Skeletal muscle tissue (tissue), 4 donors: ENCODE data around the gene ZCCHC24. TPM values are rescaled to one million over a fixed set of nuclear protein-coding genes. Genes with fewer than 3 reads are reported as not detected.
A peak's percentile ranks its signal among the peaks of the same experiment; 100 is the strongest.

Source experiments
- H3K27ac ChIP-seq: one replicate; pipeline ENCODE4 v1.7.0; 2013; ENCODE audit warnings: mild to moderate bottlenecking, low read depth, low read length, inconsistent platforms
- H3K27me3 ChIP-seq, 3 donors: one replicate each; pipeline ENCODE4 v1.7.0; 2013; ENCODE audit warnings: low read length in 3 of 3; ENCODE audit not compliant: control insufficient read depth in 3 of 3, insufficient read depth in 3 of 3
- H3K36me3 ChIP-seq, 3 donors: one replicate each; pipeline ENCODE4 v1.7.0; 2013; ENCODE audit warnings: low read length in 3 of 3; ENCODE audit not compliant: control insufficient read depth in 3 of 3, insufficient read depth in 3 of 3
- H3K4me1 ChIP-seq, 3 donors: one replicate each; pipeline ENCODE4 v1.7.0; 2013; ENCODE audit warnings: low read length in 3 of 3, mild to moderate bottlenecking in 3 of 3; ENCODE audit not compliant: control insufficient read depth in 3 of 3, insufficient read depth in 3 of 3
- H3K4me3 ChIP-seq, 3 donors: one replicate each; pipeline ENCODE4 v1.7.0; 2013; ENCODE audit warnings: low read length in 3 of 3
- H3K9ac ChIP-seq, 3 donors: one replicate each; pipeline ENCODE4 v1.7.0; 2013; ENCODE audit warnings: low read length in 3 of 3, mild to moderate bottlenecking in 3 of 3, moderate library complexity in 2 of 3, low read depth in 1 of 3
- H3K9me3 ChIP-seq, 3 donors: one replicate each; pipeline ENCODE4 v1.7.0; 2013; ENCODE audit warnings: low read length in 3 of 3; ENCODE audit not compliant: control insufficient read depth in 3 of 3
- total RNA-seq: library from RNA; depleted of rRNA; stranded (reverse); fragments of >200 nt; gene quantifications from one replicate; pipeline ENCODE4 v1.2.3, GENCODE V29; 2014
- donor health status: Osteomylitis.

ZCCHC24 gene
- total RNA-seq, 1 donor from 2014 or later = 20.9 TPM

DNA sequence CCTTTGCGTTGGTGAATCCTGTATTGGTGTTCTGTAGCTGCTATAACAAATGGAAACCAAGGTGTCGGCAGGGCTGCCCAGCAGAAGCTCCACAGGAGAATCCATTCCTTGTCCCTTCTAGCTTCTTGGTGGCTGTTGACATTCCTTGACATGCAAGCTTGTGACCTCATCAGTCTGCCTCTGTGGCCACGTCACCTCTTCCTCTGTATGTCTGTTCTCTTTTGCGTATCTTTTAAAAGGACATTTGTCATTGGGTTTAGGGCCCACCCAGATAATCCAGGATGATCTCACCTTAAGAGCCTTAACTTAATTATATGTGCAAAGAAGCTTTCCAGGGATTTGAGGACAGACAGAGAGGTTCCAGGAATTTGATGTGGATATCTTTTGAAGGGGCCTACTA is 15.3 kb upstream of the ZCCHC24 start:
- Histone ChIP-seq H3K4me3 (no peak overlapping the region), H3K27ac (no peak overlapping the region), H3K9me3 (no peaks in the 10 kb centered on the region), H3K36me3 (no peaks in the 10 kb centered on the region), H3K27me3 (no peaks in the 10 kb centered on the region), H3K9ac (no peak overlapping the region), H3K4me1 (peaks cover 12 to 14% (median 13%) of the 10 kb centered on the region in 3 donors)

DNA sequence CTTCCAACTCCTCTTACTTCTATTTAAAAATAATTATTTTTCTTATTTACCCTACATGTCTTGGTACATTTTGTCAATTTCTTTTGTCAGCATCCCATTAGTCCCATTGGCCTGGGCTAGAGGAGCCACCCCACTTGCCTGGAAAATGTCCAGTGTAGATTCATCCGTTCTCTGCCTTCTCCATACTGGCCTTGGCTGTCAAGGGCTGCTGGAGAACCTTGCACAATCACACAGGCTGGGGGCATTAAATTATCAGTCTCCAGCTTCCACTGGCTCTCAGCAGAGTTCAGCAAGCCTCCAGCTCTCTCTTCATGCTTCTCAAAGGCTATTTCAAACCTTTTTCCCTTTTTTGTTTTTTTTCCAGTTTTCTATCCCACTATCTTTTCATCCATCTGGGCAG is 13.8 kb upstream of the ZCCHC24 start:
- H3K4me1 ChIP-seq = peaks cover 6 to 10% (median 9%) of the 10 kb centered on the region in 3 donors
- no peak overlapping the region for H3K9ac ChIP-seq
- H3K4me3 ChIP-seq = no peak overlapping the region
- H3K27ac ChIP-seq = no peak overlapping the region
- H3K27me3 ChIP-seq = no peaks in the 10 kb centered on the region
- no peaks in the 10 kb centered on the region for H3K36me3 ChIP-seq
- no peaks in the 10 kb centered on the region for H3K9me3 ChIP-seq

DNA sequence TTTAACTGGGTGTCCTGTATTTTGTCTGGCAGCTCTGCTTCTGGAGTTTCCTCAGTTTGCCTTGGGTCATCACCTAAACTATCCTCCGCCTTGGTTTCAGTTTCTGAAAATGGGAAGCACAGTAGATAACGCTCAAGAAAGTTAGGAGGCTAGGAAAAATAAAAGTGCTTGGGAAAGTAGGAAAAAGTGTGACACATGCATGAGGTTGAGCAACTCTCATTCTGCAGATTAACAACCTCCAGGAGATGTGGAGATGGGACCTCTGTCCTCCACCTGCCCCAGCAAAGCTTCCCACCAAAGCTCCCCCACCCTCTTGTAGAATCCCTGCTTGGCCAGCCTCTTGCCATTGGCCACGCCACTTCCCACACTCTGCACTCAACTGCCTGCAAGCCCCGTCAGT is 13.1 kb upstream of the ZCCHC24 start:
- no peak overlapping the region for H3K27ac ChIP-seq
- peaks cover 0 to 6% (median 3%) of the 10 kb centered on the region in 3 donors for H3K4me1 ChIP-seq
- no peaks in the 10 kb centered on the region for H3K9me3 ChIP-seq
- H3K4me3 ChIP-seq = no peak overlapping the region
- no peaks in the 10 kb centered on the region for H3K36me3 ChIP-seq
- H3K9ac ChIP-seq = no peak overlapping the region
- no peaks in the 10 kb centered on the region for H3K27me3 ChIP-seq

DNA sequence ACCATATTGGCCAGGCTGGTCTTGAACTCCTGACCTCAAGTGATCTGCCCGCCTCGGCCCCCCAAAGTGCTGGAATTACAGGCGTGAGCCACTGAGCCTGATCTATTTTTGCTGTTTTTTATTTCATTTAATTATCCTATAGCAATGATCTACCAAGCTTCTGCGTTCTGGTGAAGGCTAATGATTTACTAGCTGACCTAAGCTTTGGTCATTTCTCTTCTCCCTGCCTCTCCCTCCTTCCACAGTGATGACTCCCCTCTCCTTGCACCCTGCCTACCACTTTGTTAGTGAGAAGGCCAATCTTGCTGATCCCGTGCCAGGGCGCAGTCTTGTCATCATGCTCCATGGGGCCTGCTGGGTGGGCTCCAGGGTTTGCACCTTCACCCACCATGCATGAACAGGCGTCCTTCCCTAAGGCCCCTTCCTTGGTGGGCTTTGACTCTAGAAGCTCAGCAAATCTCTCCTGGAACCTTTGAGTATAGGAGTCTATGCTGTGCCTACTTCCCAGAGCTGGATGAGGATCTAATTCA is 11.9 kb upstream of the ZCCHC24 start:
- no peak overlapping the region for H3K9ac ChIP-seq
- no peak overlapping the region for H3K27ac ChIP-seq
- no peak overlapping the region for H3K4me3 ChIP-seq
- H3K4me1 ChIP-seq = peaks cover 0 to 4% (median 2%) of the 10 kb centered on the region in 3 donors
- H3K9me3 ChIP-seq = no peaks in the 10 kb centered on the region
- H3K27me3 ChIP-seq = no peaks in the 10 kb centered on the region
- no peaks in the 10 kb centered on the region for H3K36me3 ChIP-seq

DNA sequence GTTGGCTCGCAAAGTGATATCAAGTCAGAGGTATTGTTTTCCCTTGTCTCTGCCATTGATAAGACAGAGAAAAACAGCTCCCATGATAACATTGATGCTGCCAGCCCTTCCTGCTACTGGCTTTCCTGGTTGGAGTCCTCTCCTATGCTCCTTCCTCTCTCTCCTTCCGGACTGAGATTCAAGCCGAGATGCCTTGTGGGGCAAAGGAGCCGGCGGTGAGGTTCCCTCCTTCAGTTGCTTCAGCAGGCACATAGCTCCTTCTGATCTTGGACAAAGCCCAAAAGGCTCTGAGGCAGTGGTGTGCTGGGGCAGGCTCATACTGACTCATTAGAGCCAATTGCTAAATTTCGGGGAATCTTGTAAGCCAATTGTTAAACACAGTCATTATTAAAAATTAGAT is 8.8 kb upstream of the ZCCHC24 start:
- Histone ChIP-seq H3K36me3 (no peaks in the 10 kb centered on the region), H3K4me1 (peaks cover 9 to 24% (median 9%) of the 10 kb centered on the region in 3 donors), H3K27me3 (no peaks in the 10 kb centered on the region), H3K4me3 (no peak overlapping the region), H3K9ac (no peak overlapping the region), H3K27ac (no peak overlapping the region), H3K9me3 (no peaks in the 10 kb centered on the region)

DNA sequence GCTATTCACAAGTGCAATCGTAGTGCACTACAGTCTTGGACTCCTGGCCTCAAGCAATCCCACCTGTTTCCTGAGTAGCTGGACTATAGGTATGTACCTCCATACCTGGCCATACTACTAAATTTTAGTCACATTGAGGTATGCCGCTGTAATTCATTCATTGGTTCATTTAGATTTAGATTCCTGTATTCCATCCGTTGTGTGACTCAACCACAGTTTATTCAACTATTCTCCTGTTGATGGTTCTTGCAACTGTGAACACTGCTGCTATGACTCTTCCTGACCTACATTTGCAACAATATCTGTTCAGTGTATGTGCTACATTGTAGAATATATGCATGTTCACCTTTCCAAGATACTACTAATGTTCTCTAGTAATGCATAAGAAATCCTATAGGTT is 8.0 kb upstream of the ZCCHC24 start:
- Histone ChIP-seq H3K36me3 (no peaks in the 10 kb centered on the region), H3K9ac (no peak overlapping the region), H3K4me1 (peaks cover 17 to 33% (median 18%) of the 10 kb centered on the region in 3 donors), H3K27ac (no peak overlapping the region), H3K27me3 (no peaks in the 10 kb centered on the region), H3K9me3 (no peaks in the 10 kb centered on the region), H3K4me3 (no peak overlapping the region)

DNA sequence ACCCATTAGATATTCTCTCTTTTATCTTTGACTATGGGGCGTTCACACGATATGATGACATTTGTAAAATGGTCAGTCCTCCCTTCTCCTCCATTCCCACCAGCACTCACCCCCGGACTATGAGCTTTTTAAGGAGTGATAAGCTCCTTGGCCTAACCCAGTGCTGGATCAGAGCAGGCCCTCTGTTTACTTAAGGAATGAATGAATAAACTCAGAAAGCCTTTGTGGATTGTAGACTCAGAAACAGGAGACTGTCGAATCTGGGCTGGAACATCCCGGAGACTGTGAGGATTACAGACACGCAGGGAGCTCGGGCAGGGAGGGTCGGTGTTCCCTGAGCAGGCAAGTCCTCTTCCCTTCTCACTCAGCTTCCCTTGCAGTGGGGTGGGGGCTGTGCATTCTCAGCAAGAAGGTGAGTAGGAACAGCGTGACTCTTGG is 6.8 kb upstream of the ZCCHC24 start:
- Histone ChIP-seq H3K27ac (no peak overlapping the region), H3K9ac (no peak overlapping the region), H3K9me3 (no peaks in the 10 kb centered on the region), H3K4me1 (peaks cover 20 to 45% (median 24%) of the 10 kb centered on the region in 3 donors), H3K27me3 (no peaks in the 10 kb centered on the region), H3K4me3 (no peak overlapping the region), H3K36me3 (no peaks in the 10 kb centered on the region)

DNA sequence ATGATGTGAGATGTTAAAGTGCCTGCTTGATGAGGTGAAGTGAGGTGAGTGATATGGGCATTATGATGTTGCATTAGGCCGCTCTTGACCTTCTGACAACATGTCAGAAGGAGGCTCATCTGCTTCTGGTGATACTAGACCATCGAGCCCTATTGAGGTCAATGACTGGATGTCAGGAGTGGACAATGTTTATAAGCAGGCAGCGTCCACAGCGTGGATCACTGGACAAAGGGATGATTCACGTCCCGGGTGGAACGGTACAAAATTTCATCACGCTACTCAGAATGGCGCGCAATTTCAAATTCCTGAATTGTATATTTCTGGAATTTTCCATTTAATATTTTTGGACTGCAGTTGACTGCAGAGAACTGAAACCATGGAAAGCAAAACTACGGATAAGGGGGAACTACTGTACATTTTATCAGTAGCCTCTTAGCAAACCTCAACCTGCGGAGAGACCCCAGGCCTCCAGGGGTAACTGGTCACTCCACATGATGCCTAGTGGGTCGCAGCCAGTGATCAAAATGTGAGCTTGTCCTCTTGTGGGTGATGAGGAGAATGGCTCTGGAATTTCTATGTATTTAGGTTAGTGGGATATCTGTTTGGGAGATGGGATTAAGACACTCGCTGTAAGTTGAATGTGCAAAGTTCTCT is 5.7 kb upstream of the ZCCHC24 start:
- H3K9ac ChIP-seq = no peak overlapping the region
- no peak overlapping the region for H3K4me3 ChIP-seq
- no peaks in the 10 kb centered on the region for H3K9me3 ChIP-seq
- peaks cover 20 to 51% (median 29%) of the 10 kb centered on the region in 3 donors for H3K4me1 ChIP-seq
- H3K36me3 ChIP-seq = no peaks in the 10 kb centered on the region
- no peaks in the 10 kb centered on the region for H3K27me3 ChIP-seq
- H3K27ac ChIP-seq = no peak overlapping the region

DNA sequence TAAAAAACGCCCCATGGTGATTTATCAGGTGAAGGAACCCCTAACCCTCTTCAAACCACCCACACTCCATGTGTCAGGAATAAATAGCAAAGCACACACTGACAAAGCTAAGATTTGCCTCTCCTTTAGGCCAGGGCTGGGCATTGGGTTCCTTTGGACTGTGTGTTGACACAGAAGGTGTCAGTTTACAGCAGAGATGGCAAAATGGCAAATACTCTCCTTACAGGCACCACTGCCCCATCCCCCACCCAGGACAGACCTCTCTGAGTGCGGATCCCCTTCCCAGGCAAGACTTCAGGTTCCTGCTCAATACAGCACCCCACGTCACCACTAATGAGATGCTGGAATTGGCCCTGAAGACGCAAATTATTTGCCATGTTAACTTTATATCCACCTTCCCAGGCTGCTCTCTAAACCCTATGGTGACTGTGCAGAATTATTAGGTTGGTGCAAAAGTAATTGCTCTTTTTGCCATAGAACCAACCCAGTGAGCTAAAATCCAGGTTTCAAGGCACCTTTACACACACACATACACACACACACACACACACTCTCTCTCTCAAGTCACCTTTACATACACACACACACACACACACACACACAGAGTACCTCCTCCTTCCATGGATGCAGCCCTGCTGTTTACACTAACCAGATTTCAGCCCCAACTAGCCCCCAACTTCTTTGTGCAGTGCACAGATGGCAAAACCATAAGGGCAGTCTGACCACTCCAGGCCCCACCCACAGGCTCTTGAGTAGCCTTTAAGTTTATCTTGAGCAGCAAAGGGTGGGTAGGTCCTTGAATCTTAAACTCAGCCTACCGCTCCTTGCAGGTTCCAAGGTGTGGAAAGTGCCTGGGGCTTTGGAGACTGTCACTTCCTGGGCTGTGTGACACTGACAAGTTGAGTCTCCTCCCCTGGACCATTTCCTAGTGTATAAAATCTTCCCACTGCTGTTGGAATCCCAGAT is 4.0 kb upstream of the ZCCHC24 start:
- Histone ChIP-seq H3K4me1 (peaks cover 20 to 54% (median 32%) of the 10 kb centered on the region in 3 donors), H3K27me3 (no peaks in the 10 kb centered on the region), H3K9ac (peak overlapping the region in 1 of 3 donors; percentile 61), H3K27ac (peak overlapping the region; percentile 81), H3K9me3 (no peaks in the 10 kb centered on the region), H3K4me3 (peak overlapping the region in 2 of 3 donors; percentile 25 to 46), H3K36me3 (no peaks in the 10 kb centered on the region)

DNA sequence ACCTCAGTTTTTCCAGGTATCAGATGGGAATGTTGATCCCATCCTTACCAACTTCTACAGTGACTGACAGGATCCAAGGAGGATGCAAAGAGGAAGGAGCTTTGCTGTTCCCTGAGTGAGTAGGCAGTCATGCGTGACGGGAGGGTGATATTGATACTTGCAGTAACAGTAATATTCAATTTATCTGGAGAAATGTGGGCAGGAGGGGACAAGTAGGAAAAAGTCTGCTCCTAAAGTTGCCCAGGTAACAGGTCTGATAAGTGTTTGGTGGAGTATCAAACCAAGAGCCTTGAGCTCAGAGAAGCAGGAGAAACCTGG is 3.3 kb upstream of the ZCCHC24 start:
- H3K9me3 ChIP-seq = no peaks in the 10 kb centered on the region
- peak overlapping the region in 2 of 3 donors; percentile 51 to 58 for H3K9ac ChIP-seq
- H3K4me1 ChIP-seq = peaks cover 28 to 58% (median 36%) of the 10 kb centered on the region in 3 donors
- no peak overlapping the region for H3K4me3 ChIP-seq
- H3K36me3 ChIP-seq = no peaks in the 10 kb centered on the region
- H3K27ac ChIP-seq = peak overlapping the region; percentile 81
- no peaks in the 10 kb centered on the region for H3K27me3 ChIP-seq
